Stimulated activated CD4-positive, alpha-beta T cell treated with anti-CD3 and anti-CD28 coated beads, Interleukin-1b, Interleukin-23, amount 100 ng/mL, for 48 hours (primary cell): Measurements from ENCODE around the gene C1orf122.

Experiments used
- DNase-seq: peaks from one replicate; pipeline ENCODE4 v3.0.0-alpha.2; 2020

C1orf122 gene

DNA sequence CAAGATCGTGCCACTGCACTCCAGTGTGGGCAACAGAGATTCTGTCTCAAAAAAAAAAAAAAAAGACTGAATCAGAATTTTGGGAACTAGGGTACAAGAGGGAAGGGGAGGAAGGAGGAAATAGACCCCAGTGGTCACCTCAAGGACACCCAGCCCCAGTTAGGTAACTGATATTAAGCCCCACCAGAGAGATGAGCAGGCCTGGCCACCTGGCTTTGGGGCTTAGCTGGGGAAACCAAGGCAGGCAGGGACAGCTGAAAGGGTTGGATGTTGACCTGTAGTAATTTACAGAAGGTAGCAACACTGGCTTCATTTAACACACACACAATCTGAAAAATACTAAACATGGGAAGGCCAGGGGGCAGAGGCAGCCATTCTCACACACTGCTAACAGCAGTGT is 5.2 kb upstream of the C1orf122 start:
- DNase-seq, result no peak

DNA sequence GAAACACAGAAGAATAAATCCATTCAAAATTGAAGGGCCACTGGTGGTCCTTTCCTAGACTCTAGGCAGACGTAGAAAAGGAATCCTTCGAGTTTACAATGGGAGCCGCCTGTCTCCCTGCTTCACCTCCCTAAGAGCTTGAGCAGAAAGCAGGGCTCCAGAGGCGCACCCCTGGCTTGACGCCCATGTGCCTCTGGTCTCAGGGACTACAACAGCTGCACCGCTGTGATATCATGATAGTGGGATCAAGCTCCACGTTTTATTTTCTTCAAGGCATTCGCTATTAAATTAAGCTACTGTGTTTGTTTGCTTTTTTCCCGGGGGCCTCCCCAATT is 403 bp upstream of the C1orf122 start:
- DNase-seq, result no peak

DNA sequence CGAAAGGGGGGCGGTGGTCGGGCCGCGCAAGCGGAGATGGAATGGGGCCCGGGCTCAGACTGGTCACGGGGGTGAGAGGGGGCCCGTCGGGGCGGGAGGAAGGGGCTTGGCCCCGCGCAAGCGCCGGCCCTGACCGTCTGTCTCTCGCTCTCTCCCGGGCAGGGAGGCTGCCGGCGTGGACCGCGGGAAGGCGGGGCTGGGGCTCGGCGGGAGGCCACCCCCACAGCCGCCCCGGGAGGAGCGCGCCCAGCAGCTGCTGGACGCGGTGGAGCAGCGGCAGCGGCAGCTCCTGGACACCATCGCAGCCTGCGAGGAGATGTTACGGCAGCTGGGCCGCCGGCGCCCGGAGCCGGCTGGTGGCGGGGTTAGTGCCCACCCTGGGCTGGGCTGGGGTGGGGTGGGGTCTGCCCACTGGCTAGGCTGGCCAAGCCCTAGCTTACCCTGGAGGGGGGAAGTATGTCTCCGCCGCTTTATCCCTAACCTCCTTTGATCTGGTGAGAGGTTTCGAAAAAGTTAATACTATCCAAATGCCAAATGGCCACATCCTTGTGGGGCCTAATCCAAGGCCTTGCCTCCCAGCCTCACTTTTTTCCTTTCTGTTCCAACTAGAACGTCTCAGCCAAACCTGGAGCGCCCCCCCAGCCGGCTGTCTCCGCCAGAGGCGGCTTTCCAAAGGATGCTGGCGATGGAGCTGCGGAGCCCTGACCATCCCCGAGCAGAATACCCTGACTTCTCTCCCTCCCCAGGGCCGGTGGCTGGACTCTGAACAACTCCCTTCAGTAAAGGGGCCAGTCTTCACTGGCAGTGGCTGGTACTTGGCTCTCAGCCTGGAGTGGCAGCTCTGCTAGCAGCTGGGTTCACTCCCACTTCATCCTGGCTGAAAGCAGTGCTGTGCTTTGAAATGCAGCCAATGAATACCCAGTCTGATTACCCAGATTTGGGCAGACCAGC is 1.1 kb downstream of the C1orf122 start:
- DNase-seq, result peak; percentile 33

DNA sequence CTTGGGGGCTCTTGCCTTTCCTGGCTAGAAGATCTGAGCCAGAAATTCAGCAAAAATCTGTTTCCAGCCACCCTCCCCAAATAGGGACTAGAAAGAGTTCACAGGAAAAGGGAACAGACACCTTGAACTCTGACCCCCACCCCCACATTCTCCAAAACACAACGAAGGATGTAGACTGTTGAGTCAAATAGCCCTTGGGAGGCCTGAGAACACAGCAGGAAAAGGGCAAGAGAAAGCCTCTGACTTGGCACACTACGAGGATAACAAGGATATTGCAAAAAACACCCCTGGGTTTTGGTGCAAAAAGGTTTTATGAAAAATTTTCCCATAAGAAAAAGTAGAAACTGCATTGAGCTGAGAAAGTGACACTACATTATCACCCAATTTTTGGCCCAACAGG is 2.4 kb downstream of the C1orf122 start:
- no peak for DNase-seq

DNA sequence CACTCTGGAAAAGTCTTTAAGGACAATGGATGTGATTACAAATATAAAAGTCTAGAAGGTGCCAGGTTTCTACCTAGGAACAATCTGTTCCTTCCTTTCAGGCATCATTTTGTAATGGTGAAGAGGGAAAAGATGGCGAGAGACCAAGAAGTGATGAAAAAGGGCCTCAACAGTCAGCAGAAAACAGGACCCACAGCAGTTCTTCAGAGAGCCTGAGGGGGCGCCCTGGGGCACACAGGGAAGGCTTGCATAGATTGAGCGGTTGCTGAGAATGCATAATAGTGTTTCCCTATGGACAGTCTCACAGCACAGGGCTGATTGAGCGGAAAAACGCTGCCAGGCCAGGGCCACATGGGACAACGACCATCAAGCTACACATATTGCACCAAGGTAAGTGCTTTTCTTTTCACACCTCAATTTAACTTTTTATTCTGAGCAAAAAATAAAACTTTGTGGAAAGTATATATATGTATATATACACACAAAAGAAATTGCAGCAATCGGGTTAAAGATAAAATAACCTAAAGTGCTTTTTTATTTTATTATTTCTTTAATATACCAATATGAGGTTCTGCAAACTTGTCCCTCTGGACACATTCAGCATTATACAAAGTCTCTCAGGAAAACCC is 3.6 kb downstream of the C1orf122 start:
- peak; percentile 66 for DNase-seq

DNA sequence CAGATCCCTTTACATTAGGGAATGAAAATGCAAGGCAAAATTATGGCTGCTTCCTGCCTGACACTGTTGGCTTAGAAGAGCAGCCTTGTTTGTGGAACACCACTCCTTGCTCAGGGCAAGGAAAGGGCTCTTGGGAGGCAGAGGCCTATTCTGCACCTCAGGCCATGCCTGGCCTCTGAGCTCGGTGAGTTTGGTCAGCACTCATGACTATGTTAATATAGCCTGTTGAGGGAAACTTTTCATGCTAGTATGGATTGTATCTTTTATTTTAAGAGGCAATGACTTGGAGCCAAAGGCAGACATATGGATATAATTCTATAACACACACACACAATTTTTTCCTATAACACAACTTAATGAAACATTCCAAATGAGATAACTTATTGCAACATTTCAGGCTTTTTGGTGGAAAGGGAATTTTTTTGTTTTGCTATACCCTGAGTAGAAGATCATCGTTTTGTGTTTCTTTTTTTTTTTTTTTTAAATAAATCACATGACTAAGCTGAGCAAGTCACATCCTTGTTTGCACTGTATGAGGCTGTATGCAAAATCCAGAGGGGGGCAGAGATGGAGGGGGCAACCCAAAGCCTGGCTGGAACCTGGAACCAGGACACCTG is 6.0 kb downstream of the C1orf122 start:
- DNase-seq, result no peak

DNA sequence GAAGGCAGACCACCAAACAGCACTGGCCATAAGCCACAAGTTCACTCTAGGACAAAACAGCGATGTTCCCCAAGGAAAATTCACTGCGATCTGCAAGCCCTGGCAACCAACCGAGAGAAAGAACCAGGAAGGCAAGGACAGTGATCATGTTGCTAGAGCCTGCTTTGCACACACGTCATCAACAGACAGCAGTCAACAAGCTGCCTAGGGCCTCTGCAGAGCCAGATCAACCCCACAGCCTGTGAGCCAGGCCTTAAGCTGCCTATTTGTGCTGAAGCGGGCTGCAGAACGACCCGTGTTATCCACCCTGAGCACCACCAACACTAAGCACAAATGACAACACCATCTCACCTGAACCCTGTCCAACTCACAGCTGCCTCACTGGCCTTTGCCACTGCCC is 6.7 kb downstream of the C1orf122 start:
- DNase-seq, result no peak

DNA sequence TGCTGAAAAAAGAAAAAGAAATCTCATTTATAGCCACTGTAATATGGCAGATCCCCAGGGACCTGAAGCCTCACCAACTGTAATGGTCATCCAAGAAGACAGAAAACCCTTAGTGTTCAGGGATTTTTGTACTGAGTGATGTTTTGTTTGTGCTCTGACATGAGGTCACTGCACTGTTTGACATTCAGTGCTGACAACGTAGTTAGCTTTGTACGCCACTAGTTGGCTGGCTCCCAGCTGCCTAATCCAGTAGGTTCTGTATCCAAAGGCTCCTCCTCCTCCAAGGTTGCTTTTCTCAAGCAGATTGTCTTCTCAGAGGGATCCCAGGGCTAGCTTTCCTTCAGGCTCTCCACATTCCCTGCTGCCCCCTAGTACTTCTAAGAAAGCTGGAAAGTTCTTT is 9.9 kb downstream of the C1orf122 start:
- no peak for DNase-seq

DNA sequence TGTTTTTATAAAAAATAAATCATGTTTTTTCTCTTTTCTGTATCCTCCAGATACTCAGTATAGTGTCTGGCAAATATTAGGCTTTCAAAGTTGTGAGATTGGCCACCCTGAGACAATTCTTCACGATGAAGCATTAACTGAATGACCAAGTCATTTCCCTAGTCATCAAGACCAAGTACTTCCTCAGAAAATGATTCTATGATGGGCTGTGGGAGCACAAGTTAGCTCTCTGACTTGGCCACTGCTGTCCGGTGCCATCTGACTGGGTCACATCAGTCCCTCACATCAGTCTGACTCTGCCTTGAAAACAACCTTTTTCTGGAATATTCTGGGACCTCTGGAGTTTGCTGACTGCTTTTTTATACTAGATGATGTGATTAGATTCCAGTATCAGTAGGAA is 13.9 kb downstream of the C1orf122 start:
- no peak for DNase-seq

DNA sequence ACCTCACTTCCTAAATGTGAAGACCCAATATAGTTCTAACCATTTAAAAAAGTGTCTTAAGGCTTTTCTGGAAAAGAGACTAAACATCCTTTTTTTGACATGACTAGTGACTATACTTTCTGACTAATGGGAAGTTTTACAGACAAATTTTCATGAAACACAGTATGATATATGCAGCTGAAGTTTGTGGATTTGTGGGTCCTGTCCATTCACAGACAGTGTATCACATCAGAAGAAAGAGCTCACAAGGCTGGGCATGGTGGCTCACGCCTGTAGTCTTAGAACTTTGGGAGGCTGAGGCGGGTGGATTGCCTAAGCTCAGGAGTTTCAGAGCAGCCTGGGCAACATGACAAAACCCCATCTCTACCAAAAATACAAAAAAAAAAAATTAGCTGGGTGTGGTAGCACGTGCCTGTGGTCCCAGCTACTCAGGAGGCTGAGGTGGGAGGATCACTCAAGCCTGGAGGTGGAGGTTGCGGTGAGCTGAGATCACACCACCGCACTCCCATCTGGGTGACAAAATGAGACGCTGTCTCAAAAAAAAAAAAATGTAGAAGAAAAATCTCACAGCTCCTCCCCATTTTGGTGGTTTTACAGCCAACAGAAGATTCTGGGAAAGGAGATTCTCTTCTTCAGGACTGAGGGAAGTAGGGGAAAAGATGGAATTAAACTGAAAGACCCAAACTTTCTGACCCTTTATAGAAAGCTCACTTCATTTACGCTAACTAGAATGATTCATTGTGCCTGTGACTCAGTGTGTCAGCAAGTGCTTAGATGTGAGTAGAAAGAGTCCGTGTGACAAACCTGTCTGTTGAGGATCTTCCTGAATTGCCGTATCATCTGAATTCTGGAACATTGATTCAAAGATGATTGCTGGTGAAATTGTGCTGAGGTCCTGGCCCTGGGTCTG is 15.6 kb downstream of the C1orf122 start:
- DNase-seq, result peak; percentile 32

DNA sequence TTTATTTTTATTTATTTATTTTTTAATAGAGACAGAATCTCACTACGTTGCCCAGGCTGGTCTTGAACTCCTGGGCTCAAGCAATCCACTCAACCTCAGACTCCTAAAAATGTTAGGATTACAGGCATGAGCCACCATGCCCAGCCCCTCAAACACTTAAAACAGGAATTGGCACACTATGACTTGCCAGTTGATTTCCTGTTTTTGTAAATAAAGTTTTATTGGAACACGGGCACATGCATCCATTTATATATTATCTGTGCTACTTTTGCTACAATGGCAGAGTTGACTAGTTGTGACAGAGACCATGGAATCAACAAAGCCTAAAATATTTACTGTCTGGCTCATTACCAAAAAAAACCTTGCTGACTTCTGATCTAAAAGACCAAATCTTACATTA is 16.4 kb downstream of the C1orf122 start:
- no peak for DNase-seq

DNA sequence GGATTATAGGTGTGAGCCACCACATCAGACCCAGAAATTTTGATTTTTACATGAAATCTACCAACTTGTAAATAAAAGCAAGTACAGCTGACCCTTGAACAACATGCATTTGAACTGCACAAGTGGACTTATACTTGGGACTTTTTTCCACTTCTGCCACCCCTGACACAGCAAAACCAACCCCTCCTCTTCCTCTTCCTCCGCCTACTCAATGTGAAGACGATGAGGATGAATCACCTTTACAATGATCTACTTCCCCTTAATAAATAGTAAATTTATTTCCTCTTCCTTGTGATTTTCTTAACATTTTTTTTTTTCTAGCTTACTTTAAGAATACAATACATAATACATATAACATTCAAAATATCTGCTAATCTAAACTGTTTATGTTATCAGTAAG is 17.9 kb downstream of the C1orf122 start:
- DNase-seq, result no peak

DNA sequence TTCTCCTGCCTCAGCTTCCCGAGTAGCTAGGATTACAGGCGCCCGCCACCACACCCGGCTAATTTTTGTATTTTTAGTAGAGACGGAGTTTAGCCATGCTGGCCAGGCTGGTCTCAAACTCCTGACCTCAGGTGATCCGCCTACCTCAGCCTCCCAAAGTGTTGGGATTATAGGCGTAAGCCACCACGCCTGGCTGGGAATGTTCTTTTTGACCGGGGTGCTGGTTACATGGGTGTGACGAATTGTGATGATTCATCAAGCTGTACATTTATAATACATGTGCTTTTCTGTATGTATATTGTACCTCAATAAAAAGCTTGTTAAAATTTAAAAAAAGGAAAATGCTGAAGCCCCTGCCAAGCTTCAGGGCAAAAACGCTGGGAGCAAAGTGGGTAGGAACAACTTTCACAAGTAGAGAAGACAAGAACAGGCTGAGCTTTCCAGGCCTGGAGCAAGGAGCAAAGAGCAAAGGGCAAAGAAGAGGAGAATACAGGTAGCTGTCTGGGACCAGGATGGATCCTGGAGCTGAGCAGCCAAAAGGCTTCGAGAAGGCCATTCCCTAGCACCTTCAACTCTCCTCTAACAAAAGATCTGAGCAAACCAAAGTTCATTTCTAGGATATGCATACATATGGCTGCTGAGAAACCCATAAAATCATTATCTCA is 21.0 kb downstream of the C1orf122 start:
- no peak for DNase-seq

DNA sequence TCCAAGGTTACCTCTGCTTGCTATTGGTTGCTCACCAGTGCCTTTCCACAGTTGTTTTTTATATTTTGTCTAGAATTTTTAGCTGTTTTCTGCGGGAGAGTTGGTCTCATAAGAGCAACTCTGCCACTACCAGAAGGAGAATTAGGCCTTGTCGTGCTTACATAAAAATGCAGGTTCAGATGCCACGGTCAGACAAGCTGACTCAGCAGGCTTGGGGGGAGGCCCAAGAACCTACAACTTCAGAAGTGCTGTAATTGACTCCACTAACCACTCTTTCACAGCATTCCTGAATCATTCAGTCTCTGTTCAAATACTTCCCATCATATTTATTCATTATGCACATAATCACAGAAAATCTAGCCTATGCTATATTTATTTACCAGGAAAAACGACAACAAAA is 23.5 kb downstream of the C1orf122 start:
- no peak for DNase-seq

DNA sequence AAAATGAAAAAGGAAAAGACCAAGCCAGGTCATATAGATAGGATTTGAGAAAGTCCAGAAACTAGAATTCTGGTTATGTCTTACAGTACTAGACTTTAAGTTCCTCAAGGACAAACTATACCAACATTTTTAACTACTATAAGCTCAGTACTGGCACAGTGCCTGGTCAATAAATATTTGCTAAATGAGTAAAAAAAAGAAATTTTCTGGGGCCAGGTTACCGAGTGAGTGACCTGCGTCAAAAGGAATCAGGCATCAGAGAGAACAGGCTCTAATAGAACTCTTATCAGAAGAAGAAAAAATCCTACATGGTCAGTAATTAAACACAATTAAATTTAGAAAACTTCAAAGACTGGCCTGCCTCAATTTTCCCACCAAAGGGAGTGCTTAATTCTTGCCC is 24.2 kb downstream of the C1orf122 start:
- no peak for DNase-seq

DNA sequence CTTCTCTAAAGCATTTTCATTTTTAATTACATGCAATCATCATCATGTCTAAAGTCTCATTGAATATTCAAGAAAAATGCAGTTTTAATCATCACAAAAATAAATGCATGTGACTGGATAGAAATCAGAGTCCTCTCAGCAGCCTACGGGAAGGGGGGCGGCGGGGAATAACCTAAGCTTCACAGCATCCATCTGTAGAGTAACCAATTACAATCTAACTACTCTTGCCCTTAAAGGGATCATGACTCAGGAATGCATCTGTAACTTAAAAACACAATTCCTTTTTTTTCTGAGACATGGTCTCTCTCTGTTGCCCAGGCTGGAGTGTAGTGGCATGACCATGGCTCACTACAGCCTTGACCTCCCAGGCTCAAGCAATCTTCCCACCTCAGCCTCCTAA is 29.2 kb downstream of the C1orf122 start:
- DNase-seq, result no peak

DNA sequence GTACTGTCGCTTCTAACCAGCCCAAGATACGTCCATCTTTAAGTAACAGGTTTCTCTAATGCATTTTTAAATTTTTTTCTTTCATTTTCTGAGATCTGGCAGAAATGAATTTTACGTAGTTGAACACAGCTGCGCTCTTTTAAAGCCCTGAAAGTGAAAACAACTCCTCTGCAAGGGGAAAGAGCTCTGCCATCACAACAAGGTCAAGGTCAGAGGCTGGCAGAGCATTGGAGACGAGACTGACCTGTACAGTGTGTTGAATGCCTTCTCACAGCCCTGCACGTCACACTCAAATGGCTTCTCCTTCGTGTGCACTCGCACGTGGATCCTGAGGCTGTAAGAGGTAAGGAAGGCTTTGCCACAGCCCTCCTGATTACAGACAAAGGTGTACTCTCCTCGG is 32.1 kb downstream of the C1orf122 start:
- no peak for DNase-seq

DNA sequence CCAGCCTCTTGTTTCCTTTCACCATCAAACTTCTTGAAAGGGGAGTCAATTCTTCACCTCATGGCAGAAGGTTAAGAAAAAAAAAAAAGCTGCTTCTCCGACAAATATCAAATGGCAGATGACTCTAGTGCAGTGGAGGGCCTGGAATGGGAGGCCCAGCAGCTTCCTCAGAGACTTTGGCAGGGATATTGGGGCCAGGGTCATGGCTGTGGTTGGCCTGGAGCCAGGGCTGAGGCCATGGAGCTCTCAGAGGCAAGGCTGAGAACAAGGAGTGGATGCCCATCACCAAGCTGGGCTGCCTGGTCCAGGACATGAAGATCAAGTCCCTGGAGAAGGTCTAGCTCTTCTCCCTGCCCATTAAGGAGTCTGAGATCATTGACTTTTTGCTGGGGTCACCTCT is 33.1 kb downstream of the C1orf122 start:
- DNase-seq, result no peak

DNA sequence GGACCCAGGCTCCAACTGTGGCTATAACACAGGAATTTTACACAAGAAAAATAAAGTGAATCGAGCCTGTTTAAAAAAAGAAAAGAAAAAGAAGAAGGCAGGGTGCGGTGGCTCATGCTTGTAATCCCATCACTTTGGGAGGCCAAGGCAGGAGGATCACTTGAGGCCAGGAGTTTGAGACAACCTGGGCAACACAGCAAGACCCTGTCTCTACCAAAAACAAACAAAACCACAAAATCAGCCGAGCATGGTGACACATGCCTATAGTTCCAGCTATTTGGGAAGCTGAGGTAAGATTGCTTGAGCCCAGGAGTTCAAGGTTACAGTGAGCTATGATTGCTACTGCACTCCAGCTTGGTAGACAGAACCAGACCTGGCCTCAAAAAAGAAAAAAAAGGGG is 34.1 kb downstream of the C1orf122 start:
- no peak for DNase-seq

DNA sequence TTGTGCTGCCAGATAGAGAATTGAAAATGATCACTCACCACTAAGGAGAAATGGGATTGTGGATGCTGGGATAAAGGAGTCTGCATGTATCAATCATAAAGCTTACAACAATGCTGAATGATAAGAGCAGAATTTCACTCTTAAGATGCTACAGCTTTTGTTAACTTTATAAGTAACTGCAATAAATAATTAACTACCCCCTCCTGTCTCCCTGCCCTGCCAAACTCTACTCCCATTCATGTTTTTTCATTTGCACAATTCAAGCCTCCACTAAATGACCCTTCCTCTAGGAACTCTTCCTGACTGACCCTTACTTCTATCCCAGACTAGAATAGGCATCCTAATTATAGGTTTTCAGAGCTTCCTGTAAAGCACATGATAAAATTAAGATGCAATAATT is 36.9 kb downstream of the C1orf122 start:
- DNase-seq, result no peak

DNA sequence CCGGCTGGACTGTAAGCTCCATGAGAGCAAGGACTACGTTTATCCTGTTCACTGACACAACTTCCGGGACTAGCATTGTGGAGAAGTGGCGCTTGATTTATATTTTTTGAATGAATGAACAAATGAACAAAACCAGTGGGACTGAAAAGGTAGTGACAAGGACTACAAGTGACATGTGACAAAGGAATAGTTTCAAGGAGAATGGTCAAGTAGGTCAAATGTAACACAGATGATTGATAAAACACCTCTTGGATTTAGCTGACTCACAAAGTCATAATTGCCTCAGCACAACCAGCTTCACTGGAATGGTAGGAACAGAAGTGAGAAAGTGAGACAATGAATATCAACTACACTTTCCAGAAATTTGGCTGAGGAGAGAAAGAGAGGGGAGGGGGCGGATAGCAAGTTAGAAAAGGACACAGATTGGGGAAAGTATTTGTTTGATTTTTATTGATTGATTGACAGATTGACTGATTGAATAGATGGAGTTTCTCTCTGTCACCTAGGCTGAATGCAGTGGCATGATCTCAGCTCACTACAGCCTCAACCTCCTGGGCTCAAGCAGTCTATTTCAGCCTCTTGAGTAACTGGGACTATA is 37.6 kb downstream of the C1orf122 start:
- no peak for DNase-seq

DNA sequence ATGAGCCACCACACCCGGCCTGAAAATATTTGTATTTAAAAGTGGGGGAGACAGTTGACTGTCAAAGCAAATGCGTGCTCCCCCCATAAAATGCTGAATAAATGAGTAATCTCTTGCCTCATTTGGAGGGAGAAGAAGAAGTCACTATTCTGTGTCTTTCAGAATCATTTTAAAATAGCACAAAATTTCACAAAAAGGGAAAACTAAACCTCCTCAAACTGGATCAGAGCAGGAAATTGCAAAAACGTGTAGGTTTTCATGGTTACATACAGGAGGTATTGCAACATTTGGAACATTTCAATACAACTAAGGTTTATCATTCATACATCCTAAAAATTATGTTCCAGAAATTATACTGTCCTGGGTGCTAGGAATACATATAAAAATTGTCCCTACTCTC is 38.2 kb downstream of the C1orf122 start:
- no peak for DNase-seq
